ENCODE measurements around the gene SNX25.

The SNX25 gene

GRCh38 chr4:185344743-185345538 is 135.5 kb downstream of the SNX25 start:
- H3K9ac ChIP-seq (ENCODE audit: insufficient read length, low read depth) = no peak overlapping the region
- TF ChIP-seq ZNF274 (IDR thresholded peaks at IDR 0.05; ENCODE audit: low read depth, low read length) = no peak
- no peak for TF ChIP-seq SUZ12 (IDR thresholded peaks at IDR 0.05; ENCODE audit: extremely low read depth, insufficient read depth, insufficient read length)
- no peak for TF ChIP-seq YY1 (IDR thresholded peaks at IDR 0.05; ENCODE audit: insufficient read depth, insufficient read length)
- no peaks in the 10 kb centered on the region for H3K9me3 ChIP-seq (ENCODE audit: insufficient read depth, low read length)
- DNase-seq (ENCODE audit: low read depth, low spot score) = no peak
- H3K27me3 ChIP-seq (ENCODE audit: insufficient read depth, insufficient read length) = no peaks in the 10 kb centered on the region
- peaks cover 13% of the 10 kb centered on the region for H3K36me3 ChIP-seq (ENCODE audit: insufficient read depth, insufficient read length, low read length)
- H3K4me3 ChIP-seq (ENCODE audit: insufficient read length, low read depth) = no peak overlapping the region
- H3K4me1 ChIP-seq (ENCODE audit: insufficient read depth, insufficient read length) = no peaks in the 10 kb centered on the region

GRCh38 chr4:185346975-185347601 is 137.7 kb downstream of the SNX25 start:
- Histone ChIP-seq H3K4me3 (ENCODE audit: insufficient read length, low read depth) (no peak overlapping the region), H3K27me3 (ENCODE audit: insufficient read depth, insufficient read length) (no peaks in the 10 kb centered on the region), H3K4me1 (ENCODE audit: insufficient read depth, insufficient read length) (no peaks in the 10 kb centered on the region), H3K9me3 (ENCODE audit: insufficient read depth, low read length) (no peaks in the 10 kb centered on the region), H3K9ac (ENCODE audit: insufficient read length, low read depth) (no peak overlapping the region), H3K36me3 (ENCODE audit: insufficient read depth, insufficient read length, low read length) (peaks cover 6% of the 10 kb centered on the region)
- TF ChIP-seq SUZ12 (IDR thresholded peaks at IDR 0.05; ENCODE audit: extremely low read depth, insufficient read depth, insufficient read length) (no peak), YY1 (IDR thresholded peaks at IDR 0.05; ENCODE audit: insufficient read depth, insufficient read length) (no peak), ZNF274 (IDR thresholded peaks at IDR 0.05; ENCODE audit: low read depth, low read length) (no peak)
- DNase-seq (ENCODE audit: low read depth, low spot score) = no peak

GRCh38 chr4:185351691-185352090 is 142.3 kb downstream of the SNX25 start:
- TF ChIP-seq YY1 (IDR thresholded peaks at IDR 0.05; ENCODE audit: insufficient read depth, insufficient read length) (no peak), SUZ12 (IDR thresholded peaks at IDR 0.05; ENCODE audit: extremely low read depth, insufficient read depth, insufficient read length) (no peak), ZNF274 (IDR thresholded peaks at IDR 0.05; ENCODE audit: low read depth, low read length) (no peak)
- Histone ChIP-seq H3K9ac (ENCODE audit: insufficient read length, low read depth) (no peak overlapping the region), H3K27me3 (ENCODE audit: insufficient read depth, insufficient read length) (no peaks in the 10 kb centered on the region), H3K9me3 (ENCODE audit: insufficient read depth, low read length) (no peaks in the 10 kb centered on the region), H3K4me3 (ENCODE audit: insufficient read length, low read depth) (no peak overlapping the region), H3K36me3 (ENCODE audit: insufficient read depth, insufficient read length, low read length) (peaks cover 7% of the 10 kb centered on the region), H3K4me1 (ENCODE audit: insufficient read depth, insufficient read length) (no peaks in the 10 kb centered on the region)
- DNase-seq (ENCODE audit: low read depth, low spot score) = no peak

GRCh38 chr4:185352202-185352601 is 142.8 kb downstream of the SNX25 start:
- Histone ChIP-seq H3K4me1 (ENCODE audit: insufficient read depth, insufficient read length) (no peaks in the 10 kb centered on the region), H3K9me3 (ENCODE audit: insufficient read depth, low read length) (no peaks in the 10 kb centered on the region), H3K36me3 (ENCODE audit: insufficient read depth, insufficient read length, low read length) (peaks cover 5% of the 10 kb centered on the region), H3K27me3 (ENCODE audit: insufficient read depth, insufficient read length) (no peaks in the 10 kb centered on the region), H3K9ac (ENCODE audit: insufficient read length, low read depth) (no peak overlapping the region), H3K4me3 (ENCODE audit: insufficient read length, low read depth) (no peak overlapping the region)
- DNase-seq (ENCODE audit: low read depth, low spot score) = no peak
- no peak for TF ChIP-seq YY1 (IDR thresholded peaks at IDR 0.05; ENCODE audit: insufficient read depth, insufficient read length)
- no peak for TF ChIP-seq SUZ12 (IDR thresholded peaks at IDR 0.05; ENCODE audit: extremely low read depth, insufficient read depth, insufficient read length)
- no peak for TF ChIP-seq ZNF274 (IDR thresholded peaks at IDR 0.05; ENCODE audit: low read depth, low read length)

- TF ChIP-seq ZNF274 (IDR thresholded peaks at IDR 0.05; ENCODE audit: low read depth, low read length) (no peak), SUZ12 (IDR thresholded peaks at IDR 0.05; ENCODE audit: extremely low read depth, insufficient read depth, insufficient read length) (no peak), YY1 (IDR thresholded peaks at IDR 0.05; ENCODE audit: insufficient read depth, insufficient read length) (no peak)
- H3K4me1 ChIP-seq (ENCODE audit: insufficient read depth, insufficient read length) = no peaks in the 10 kb centered on the region
- no peak overlapping the region for H3K9ac ChIP-seq (ENCODE audit: insufficient read length, low read depth)
- H3K4me3 ChIP-seq (ENCODE audit: insufficient read length, low read depth) = no peak overlapping the region
- DNase-seq (ENCODE audit: low read depth, low spot score) = no peak
- H3K36me3 ChIP-seq (ENCODE audit: insufficient read depth, insufficient read length, low read length) = peaks cover 5% of the 10 kb centered on the region
- no peaks in the 10 kb centered on the region for H3K27me3 ChIP-seq (ENCODE audit: insufficient read depth, insufficient read length)
- H3K9me3 ChIP-seq (ENCODE audit: insufficient read depth, low read length) = no peaks in the 10 kb centered on the region
Measured at GRCh38 chr4:185352741-185353140, 143.3 kb downstream of the SNX25 start.

GRCh38 chr4:185357211-185357610 is 147.8 kb downstream of the SNX25 start:
- H3K9ac ChIP-seq (ENCODE audit: insufficient read length, low read depth) = no peak overlapping the region
- DNase-seq (ENCODE audit: low read depth, low spot score) = no peak
- H3K4me3 ChIP-seq (ENCODE audit: insufficient read length, low read depth) = no peak overlapping the region
- H3K36me3 ChIP-seq (ENCODE audit: insufficient read depth, insufficient read length, low read length) = peaks cover 5% of the 10 kb centered on the region
- no peaks in the 10 kb centered on the region for H3K27me3 ChIP-seq (ENCODE audit: insufficient read depth, insufficient read length)
- no peaks in the 10 kb centered on the region for H3K9me3 ChIP-seq (ENCODE audit: insufficient read depth, low read length)
- no peaks in the 10 kb centered on the region for H3K4me1 ChIP-seq (ENCODE audit: insufficient read depth, insufficient read length)
- no peak for TF ChIP-seq SUZ12 (IDR thresholded peaks at IDR 0.05; ENCODE audit: extremely low read depth, insufficient read depth, insufficient read length)
- no peak for TF ChIP-seq YY1 (IDR thresholded peaks at IDR 0.05; ENCODE audit: insufficient read depth, insufficient read length)
- TF ChIP-seq ZNF274 (IDR thresholded peaks at IDR 0.05; ENCODE audit: low read depth, low read length) = no peak

- Histone ChIP-seq H3K4me3 (ENCODE audit: insufficient read length, low read depth) (no peak overlapping the region), H3K27me3 (ENCODE audit: insufficient read depth, insufficient read length) (no peaks in the 10 kb centered on the region), H3K9me3 (ENCODE audit: insufficient read depth, low read length) (no peaks in the 10 kb centered on the region), H3K4me1 (ENCODE audit: insufficient read depth, insufficient read length) (no peaks in the 10 kb centered on the region), H3K36me3 (ENCODE audit: insufficient read depth, insufficient read length, low read length) (peaks cover 5% of the 10 kb centered on the region), H3K9ac (ENCODE audit: insufficient read length, low read depth) (no peak overlapping the region)
- TF ChIP-seq YY1 (IDR thresholded peaks at IDR 0.05; ENCODE audit: insufficient read depth, insufficient read length) = no peak
- TF ChIP-seq SUZ12 (IDR thresholded peaks at IDR 0.05; ENCODE audit: extremely low read depth, insufficient read depth, insufficient read length) = no peak
- no peak for TF ChIP-seq ZNF274 (IDR thresholded peaks at IDR 0.05; ENCODE audit: low read depth, low read length)
- DNase-seq (ENCODE audit: low read depth, low spot score) = no peak
Measured at GRCh38 chr4:185357733-185358440, 148.5 kb downstream of the SNX25 start.

Measured in NT2/D1 (cell line).